GM18858 (cell line): ENCODE measurements around the gene DDX25.

Experiments
- ATAC-seq: cut with Tn5 transposase; IDR thresholded peaks from one replicate; pipeline ENCODE4 v1.9.1; 2021; ENCODE audit not compliant: unreplicated experiment

DDX25 gene

DNA sequence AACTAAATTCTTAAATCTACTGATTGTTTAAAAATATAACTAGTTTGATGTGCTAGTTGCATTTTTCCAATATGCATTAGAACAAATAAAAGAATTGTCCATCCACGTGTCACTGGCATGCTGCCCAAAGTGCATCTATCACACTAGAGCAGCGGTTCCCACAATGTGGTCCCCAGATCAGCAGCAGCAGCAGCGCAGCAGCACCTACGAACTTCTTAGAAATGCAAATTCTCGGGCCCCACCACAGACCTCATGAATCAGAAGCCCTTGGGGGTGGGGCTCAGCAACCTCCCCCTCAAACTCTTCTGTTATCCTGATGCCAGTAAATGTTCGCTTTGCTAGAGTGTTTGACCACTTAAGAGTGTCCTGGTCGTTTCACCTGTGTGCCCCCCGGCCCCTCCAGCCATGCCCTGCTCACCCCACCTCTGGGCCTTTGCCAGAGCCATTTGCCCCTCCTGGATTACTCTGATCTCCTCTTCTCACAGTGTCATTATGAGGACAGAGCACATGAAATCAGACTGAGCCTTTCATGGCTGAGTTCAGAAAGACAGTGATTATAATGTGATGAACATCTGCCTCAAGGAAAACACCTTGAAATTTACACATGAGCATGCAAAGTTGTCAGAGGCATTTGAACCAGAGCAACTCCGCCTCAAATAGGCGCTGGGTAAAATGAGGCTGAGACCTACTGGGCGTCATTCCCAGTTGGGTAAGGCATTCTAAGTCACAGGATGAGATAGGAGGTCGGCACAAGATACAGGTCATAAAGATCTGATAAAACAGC, 28.9 kb downstream of the DDX25 start:
- ATAC-seq: no peak

DNA sequence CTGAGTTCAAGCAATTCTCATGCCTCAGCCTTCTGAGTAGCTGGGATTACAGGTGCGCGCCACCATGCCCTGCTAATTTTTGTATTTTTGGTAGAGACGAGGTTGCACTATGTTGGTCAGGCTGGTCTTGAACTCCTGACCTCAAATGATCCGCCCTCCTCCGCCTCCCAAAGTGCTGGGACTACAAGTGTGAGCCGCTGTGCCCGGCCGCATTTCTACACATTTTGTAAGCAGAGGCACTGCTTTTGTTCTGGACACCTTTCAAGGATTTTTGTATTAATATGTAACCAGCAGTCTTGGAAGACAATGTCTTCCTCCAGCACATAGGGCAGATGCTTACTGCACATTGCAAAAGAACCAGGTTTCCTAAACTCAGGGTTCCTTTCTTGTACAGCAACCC, 30.2 kb downstream of the DDX25 start:
- no peak for ATAC-seq

DNA sequence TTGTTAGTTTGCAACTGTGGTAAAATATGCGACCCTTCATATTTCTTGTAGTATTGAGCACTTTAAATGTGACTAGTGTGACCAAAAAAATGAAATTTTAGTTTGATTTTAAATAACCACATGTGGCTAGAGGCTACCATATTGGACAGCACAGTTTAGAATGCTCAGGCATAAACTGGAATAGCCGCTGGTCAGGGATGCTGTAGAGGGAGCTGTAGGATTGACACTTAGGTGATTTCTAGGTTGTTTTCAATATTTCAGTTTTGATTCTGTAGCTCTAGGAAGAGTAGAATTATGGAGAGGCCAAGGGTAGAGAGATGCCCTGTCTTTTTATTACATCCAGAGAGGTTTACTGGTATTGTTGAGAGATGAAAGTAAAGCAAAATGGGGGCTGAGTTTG, 30.7 kb downstream of the DDX25 start:
- ATAC-seq: no peak

DNA sequence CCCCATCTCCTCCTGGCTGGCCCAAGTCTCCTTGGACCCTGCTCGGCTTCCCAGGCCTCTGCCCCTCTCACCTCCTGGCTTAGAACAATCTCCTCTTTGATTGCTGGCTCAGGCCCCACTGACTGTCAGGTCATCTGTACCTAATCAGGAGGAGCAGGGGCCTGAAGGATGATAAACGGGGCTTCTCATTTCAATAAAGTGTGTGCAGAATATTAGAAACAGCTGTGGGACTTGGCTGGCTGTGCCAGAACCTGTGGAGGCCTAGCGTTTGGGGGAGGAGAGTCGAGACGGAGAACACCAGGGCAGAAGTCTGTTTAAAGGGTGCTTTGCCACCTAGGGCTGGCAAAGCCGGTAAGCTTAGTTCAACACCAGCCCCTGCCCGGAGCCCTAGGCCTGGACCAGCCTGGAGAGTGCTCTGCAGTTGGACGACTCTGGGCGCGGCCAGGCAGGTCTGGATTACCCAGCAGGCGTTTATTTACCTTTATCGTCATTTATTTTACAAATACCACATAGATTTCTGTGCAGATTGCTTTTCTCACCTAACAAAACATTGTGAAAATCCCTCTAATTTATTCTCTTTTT, 31.4 kb downstream of the DDX25 start:
- no peak for ATAC-seq

DNA sequence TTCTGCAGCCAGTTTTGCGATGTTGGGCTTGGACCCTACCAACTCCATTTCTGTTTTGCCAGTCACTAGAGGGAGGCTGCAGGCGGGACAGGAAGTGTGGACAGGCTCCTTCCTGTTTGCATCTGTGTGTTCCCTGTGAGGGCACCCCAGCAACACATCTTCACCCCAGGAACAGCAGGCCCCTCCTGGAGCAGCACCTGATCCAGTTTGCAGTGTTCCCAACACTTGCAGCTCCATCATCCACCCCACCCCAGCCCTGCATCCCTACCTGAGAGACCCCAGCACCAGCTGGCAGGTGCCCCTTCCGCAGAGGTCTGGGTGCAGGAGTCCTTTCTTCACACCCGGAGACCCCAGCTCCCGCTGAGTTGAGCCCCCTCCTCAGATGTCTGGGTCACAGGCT, 34.1 kb downstream of the DDX25 start:
- ATAC-seq: no peak

DNA sequence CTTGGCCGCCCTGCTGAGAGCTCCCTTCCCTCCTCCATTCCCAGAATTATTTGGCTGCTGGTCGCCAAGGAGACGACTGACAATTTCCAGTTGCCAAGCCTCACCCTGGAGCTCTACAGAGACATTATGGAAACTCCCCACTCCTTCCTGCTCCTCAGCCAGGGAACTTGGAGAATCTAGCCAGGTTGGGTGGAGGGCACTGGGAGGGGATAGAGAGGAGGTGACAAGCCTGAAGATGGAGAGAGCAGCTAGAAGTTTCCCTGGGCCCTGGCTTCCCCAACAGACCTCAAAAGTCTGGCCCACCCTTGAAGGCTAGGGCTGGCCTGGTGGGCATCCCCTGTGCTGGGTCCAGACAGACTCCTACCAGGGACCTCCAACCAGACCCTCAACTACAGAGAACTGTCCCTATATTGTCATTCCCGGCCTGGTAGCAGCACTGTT, 34.8 kb downstream of the DDX25 start:
- no peak for ATAC-seq

DNA sequence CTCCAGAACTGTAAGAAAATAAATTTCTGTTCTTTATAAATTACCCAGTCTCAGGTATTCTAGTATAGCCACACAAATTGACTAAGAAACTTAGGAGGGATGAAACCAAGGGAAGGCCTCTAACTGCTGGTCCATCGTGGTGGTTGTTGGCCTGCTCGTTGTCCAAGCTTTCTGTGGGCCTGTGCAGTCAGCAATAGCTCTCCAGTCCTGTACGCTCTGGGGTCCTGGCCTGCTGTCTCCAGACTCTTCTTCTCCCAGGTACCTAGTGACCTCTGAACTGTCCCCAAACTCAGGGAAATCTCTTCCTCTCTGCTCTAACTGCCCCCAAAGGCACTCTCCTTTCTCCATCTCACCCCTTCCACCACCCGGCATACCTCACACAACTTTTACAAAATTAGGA, 35.8 kb downstream of the DDX25 start:
- ATAC-seq: no peak

DNA sequence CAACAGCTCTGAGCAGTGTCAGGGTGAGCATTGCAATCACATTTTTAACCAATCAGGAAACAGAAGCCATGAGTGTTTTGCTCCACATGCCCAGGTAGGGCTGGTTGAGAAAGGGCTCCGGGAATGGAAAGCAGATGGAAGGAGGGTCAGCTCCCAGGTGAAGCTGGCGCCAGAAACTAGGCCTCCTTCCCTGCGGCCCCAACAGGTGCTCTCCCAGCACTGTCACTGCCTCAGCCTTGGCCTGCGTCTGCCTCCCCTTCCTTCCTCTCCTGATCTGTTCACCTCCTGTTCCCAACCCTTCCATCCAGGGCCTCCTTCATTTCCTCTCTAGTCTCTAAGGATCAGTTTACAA, 36.9 kb downstream of the DDX25 start:
- ATAC-seq: no peak

DNA sequence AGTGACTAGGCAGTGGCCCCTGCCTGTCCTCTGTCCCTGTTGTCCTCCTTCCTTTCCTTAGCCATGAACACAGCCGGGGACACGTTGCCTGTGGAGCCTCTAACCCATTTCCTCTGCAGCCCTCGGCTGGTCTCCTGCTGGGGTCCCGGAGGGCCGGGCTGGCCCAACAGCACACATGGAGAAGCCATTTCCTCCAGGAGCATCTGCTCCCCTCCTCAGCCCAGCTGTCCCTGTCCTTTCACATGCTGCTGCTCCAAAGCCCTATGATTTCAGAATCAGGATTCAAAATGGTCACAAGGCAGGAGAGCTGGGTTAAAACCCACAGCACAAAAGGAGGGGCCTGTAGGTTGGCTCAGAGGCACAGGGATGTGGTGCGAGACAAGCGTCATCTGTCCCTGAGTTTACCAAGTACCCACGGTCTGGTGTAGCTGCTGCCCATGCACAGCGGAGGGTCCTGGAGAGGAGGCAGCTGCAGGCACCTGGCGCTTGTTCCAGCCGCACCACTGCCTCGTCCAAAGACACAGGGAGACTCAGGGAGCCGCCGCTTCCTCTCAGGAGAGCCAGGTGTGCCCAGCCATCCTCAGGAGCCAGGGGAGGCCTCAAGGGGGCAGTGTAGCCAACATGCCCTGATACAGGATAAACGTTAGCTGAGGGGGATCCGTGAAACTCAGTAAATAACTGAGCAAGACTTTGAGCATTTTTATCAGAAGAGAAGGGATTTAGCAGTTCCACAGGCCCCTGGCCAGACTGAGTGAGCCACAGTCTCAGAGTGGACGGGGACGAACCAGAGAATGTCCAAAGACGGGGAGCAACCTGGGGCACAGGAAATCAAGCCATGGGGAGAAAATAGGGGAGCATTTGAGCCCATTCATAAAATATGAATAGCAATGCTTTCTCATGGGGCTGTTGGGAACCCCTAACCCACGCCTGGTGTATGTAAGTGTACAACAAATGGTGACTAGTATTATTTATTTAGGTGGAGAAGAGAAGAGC, 37.6 kb downstream of the DDX25 start:
- no peak for ATAC-seq

DNA sequence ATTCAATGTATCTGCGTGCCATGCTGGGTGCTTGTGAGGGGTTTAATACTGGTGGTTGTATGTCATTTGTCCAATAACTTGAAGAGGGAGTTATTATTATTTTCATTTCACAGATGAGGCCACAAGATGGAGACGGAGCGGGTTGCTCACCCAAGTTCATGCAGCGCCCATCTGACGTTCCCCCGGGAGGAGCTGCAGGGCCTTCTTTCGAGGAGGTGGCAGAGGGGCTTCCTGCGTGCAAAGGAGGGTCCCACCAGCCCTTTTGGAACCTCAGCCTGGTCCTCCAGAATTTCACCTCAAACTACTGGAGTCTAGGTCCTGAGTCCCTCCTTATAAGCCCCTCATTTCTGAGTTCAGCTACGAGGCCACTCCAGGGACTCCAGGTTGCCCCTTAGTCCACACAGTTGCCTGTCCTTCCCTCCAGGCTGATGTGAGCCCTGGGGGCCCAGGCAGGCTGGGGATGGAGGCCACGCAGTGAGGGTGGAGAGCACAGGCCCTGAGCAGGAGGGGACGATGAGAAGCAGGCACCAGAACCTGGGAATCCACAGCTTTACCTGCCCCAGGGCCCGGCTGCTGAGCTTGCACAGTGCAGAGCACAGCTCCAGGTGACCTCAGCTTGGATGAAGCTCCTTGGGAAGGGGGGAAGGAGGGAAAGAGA, 38.6 kb downstream of the DDX25 start:
- no peak for ATAC-seq

DNA sequence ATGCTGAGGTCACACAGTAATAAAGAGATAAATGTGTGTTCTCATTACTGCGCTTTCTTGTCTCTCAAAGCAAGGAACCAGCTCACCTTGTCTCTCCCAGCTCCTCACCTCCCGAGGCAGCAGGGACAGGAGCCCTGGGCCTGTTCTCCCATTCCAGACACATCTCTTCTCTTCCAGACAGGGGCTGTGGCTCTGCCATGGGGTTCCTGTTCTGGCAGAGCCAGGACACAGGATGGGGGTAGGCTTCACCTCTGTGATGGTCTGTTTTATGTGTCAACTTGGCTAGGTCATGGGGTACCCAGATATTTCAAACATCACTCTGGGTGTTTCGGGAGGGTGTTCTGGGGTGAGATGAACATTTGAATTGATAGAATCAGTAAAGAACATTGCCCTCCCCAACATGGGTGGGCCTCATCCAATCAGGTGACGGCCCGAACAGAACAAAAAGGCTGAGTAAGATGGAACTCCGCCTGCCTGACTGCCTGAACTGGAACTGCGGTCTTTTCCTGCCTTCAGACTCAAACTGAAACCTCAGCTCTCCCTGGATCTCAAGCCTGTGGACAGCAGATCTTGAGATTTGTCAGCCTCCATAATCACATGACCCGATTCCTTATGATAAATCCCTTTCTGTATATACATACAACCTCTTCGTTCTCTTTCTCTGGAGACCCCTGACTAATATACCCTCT, 39.5 kb downstream of the DDX25 start:
- no peak for ATAC-seq

DNA sequence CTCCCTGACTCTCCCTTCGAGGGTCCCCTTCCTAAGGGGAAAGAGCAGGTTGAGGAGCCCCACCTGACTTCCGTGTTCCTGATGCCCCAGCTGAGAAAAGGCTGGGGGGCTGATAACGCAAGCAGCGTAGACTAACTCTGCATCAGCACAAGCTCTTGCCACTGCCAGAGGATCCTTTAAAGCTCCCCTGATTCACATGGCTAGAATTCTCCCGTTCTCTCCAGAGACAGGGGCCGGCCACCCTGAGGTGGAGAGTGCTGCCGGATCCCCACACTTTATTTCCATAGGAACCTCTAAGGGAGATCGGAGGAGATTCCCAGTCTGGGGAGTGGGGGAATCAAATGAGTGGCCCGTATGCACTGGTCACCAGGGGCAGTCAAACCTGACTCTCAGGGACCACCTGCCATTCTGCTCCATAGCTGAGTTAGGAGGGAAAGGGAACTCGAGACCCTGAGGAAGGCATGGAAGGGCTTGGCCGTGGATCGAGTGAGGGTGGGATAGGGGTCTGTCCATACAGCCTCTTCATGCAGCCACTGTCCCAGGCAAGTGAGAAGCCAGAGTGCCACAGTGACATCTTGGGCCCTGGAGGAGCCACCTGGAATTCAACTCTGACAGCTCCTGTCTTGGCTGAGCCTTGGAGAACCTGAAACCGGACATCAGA, 40.2 kb downstream of the DDX25 start:
- ATAC-seq: no peak

DNA sequence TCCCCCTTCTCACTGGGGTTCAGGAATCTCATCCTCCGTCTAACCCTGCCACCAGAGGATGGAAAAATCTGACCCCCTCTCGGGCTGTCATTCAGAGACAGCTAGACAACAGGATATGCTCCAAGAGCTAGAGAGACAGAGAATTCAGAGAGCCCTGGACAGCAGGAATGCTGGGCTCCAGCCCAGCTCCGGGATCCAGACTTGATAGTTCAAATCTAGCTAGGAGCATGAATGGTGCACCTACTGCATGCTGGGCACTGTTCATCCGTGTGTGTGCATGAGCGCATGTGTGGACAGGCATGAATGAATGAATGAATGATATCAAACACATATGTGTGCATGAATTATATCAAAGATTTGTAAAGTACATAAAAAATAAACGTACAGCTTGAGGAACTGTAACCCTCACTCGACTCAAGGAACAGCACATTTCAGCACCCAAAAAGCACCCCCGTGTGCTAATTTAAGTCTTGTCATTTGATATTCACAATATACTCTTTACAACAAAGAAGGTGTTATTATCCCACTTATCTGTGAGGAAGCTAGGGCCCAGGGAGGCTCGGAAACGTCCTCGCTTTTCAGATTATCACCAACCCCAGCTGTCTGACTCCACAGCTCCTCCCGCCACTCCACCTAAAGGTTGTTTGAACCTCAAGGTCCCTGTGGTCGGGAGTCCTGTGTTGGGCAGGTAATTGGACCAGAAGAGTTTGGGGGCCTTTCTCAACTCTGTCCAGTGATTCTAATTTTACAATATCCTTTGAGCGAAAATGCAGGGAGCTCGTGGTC, 40.9 kb downstream of the DDX25 start:
- no peak for ATAC-seq

DNA sequence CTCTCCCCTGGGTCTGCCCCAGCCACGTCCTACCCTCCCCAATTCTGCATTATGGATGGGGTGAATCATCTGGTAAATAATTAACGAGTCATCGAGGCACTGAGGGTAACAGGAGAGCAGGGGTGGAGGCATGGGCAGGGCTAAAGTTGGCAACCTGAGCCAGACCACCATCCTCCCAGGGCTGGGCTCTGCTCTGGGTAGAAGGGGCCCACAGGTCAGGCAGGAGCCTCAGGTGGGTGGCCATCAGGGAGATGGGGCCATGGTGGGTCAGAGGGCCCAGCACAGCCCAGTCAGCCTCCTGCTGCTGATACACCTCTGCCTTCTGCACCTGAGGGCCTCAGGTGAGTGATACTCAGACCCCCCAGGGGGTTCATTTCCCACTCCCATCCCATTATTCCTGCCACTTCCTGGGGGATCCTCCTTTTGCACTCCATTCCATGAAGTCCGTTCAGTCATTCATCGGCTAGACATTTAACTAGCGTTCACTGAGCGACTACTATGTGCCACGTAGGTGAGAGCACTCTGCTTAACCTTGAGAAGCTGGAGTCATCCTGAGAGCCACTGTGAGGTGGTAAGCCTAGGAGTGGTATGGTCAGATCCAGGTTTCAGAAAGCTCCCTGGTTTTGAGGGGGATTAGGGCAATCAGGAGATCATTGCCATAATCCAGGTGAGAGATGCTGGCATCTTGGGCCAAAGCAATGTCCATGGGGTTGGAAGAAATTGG, 41.7 kb downstream of the DDX25 start, which contains the start of gene VSIG10L2:
Gene VSIG10L2 (plus strand): TSS at position 248 of the 724 bp plus-strand sequence. CDS start 12 bp downstream, at position 260.
- ATAC-seq: no peak

DNA sequence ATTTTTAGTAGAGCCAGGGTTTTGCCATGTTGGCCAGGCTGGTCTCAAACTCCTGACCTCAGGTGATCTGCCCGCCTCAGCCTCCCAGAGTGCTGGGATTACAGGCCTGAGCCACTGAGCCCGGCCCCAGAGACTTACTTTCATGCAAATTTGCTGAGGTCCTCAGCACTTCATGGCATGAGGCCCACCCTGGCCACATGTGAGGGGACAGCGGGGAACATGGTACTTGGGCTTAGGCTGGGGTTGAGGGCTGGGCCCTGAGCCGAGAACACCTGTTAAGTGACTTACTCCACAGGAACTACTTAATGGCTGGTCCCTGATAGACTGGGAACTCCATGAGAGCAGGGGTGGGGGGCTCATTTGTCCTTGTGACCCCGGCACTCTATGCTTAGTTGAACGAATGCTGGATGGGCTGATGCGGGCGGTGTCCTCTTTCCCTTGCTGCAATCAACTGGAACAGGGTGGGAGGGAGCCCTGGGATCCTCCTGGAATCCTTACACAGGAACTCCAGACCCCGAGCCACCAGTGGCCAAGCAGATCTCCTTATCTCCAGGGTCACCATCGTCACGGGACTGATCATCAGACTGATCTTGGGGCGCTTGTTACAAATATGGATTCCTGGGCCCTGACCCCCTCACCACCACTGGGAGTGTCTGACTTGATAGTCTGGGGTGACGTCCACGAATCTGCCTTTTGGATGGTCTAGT, 42.6 kb downstream of the DDX25 start:
- no peak for ATAC-seq

DNA sequence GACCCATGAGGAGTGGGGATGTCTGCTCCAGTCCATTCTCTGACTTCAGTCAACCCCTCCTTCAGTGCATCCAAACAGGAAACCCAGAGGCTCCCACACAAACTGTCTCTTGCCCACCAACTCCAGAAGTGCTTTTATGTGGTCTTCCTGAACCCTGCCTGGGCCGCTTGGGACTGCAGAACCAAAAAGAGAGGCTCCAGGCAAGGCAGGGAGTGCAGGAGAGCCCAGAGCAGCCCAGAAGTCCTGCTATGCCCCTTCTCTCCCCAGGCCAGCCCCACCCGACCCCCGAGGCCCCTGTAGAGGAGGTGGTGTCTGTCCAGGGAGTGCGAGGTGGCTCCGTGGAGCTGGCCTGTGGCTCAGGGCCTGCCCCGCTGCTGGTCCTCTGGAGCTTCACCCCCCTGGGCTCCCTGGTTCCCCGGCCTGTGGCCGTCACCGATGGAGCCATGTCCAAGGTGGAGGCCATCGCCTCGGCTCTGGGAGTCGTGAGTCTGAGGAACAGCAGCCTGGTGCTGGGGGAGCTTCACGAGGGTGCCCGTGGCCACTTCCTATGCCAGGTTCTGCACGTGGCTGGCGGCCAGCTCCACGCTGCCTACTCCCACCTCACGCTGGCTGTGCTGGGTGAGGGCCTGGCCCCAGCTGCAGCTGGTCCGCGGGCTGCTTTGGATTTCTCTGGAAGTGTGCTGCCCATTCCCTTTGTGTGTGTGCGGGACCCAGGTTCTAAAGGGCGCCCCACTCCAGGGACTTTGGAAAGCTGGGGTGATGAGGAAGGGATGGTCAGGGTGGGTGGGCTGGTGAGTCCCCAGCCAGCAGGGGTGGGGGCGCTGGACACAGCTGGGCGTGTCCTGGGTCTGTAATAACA, 43.3 kb downstream of the DDX25 start:
- no peak for ATAC-seq
